Measurements from ENCODE around the gene THPO. TPM values are rescaled to one million over a fixed set of nuclear protein-coding genes. Genes with fewer than 3 reads are reported as not detected.

Gene THPO
- total RNA-seq, 2 donors from 2014 or later, result not detected

DNA sequence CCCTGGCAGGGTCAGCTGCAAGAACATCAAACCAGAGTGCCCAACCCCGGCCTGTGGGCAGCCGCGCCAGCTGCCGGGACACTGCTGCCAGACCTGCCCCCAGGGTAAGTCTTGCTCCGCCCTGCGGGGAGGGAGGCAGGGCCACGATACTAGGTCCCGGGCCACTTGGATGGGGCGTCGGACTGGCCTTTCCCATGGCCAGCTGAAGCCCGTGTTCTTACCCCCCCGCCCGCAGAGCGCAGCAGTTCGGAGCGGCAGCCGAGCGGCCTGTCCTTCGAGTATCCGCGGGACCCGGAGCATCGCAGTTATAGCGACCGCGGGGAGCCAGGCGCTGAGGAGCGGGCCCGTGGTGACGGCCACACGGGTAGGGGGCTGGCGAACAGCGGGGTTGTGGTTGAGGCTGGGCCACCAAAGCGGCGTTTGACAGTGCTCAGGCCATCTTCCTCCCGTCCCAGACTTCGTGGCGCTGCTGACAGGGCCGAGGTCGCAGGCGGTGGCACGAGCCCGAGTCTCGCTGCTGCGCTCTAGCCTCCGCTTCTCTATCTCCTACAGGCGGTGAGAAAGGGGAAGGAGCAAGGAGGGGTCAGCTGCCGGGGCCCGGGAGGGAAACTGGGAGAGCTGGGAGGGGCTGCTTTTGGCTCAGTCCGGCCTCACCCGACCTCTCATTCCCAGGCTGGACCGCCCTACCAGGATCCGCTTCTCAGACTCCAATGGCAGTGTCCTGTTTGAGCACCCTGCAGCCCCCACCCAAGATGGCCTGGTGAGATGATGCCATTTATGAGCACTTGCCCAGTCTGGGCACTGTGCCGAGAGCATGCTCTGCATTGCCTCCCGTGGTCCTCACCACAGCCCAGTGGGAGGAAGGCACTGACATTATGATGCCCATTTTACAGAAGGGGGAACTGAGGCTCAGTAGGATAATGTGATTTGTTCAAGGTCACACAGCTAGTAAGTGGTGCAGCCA, 3.5 kb upstream of the THPO start:
- Mint-ChIP-seq H3K9me3 (no peaks in the 10 kb centered on the region), H3K36me3 (ENCODE audit: insufficient read depth in 2 of 2) (peaks cover 0 to 4% of the 10 kb centered on the region in 2 donors), H3K27ac (no peak overlapping the region), H3K4me3 (peak overlapping the region; percentile 71 to 73), H3K4me1 (ENCODE audit: low read depth) (no peaks in the 10 kb centered on the region), H3K27me3 (ENCODE audit: low read depth) (peaks cover 47% of the 10 kb centered on the region)
- peak; percentile 33 for ATAC-seq (replicated peaks in 1 of 2)
- DNase-seq, result peak in 1 of 2 donors; percentile 16

DNA sequence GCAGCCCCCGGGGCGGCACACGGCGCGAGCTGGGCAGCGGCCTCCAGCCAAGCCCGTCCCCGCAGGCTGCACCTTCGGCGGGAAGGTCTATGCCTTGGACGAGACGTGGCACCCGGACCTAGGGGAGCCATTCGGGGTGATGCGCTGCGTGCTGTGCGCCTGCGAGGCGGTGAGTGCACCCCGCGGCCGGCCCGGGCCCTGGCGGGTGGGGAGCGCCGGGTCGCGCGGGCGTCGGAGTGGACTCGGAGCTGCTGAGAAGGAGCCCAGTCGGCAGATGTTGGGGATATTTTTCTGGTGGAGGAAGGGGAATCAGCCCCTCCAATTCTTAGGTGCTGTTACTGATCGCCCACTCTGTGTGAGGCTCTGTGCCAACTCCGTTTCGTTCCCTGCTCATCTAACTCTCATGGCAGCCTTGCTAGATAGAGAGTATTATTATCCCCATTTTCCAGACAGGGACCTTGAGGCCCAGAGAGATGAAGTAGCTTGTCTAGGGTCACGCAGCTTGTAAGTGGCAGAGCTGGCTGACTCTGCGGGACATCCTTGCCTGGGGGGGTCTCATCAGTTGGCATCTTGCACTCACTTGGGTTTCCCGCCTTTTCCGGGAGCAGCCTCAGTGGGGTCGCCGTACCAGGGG, 2.7 kb upstream of the THPO start:
- ATAC-seq (replicated peaks in 1 of 2), result peak; percentile 55 to 64
- Mint-ChIP-seq H3K9me3 (no peaks in the 10 kb centered on the region), H3K27ac (no peak overlapping the region), H3K27me3 (ENCODE audit: low read depth) (peaks cover 53% of the 10 kb centered on the region), H3K36me3 (ENCODE audit: insufficient read depth in 2 of 2) (peaks cover 0 to 4% of the 10 kb centered on the region in 2 donors), H3K4me1 (ENCODE audit: low read depth) (no peaks in the 10 kb centered on the region), H3K4me3 (peak overlapping the region; percentile 71 to 73)
- DNase-seq, result peak in 1 of 2 donors; percentile 27

DNA sequence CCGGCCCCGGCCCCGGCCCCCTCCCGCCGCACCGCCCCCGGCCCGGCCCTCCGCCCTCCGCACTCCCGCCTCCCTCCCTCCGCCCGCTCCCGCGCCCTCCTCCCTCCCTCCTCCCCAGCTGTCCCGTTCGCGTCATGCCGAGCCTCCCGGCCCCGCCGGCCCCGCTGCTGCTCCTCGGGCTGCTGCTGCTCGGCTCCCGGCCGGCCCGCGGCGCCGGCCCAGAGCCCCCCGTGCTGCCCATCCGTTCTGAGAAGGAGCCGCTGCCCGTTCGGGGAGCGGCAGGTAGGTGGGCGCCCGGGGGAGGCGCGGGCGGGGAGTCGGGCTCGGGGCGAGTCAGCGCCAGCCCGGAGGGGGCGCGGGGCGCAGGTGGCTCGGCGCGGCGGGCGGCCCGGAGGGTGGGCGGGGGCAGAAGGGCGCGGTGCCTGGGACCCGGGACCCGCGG, 2.2 kb upstream of the THPO start:
- Mint-ChIP-seq H3K36me3 (ENCODE audit: insufficient read depth in 2 of 2) (peaks cover 0 to 4% of the 10 kb centered on the region in 2 donors), H3K9me3 (no peaks in the 10 kb centered on the region), H3K4me3 (no peak overlapping the region), H3K27ac (no peak overlapping the region), H3K4me1 (ENCODE audit: low read depth) (no peaks in the 10 kb centered on the region), H3K27me3 (ENCODE audit: low read depth) (peaks cover 58% of the 10 kb centered on the region)
- ATAC-seq (replicated peaks in 1 of 2) (peak; percentile 61 to 66), DNase-seq (peak; percentile 41 to 49)

DNA sequence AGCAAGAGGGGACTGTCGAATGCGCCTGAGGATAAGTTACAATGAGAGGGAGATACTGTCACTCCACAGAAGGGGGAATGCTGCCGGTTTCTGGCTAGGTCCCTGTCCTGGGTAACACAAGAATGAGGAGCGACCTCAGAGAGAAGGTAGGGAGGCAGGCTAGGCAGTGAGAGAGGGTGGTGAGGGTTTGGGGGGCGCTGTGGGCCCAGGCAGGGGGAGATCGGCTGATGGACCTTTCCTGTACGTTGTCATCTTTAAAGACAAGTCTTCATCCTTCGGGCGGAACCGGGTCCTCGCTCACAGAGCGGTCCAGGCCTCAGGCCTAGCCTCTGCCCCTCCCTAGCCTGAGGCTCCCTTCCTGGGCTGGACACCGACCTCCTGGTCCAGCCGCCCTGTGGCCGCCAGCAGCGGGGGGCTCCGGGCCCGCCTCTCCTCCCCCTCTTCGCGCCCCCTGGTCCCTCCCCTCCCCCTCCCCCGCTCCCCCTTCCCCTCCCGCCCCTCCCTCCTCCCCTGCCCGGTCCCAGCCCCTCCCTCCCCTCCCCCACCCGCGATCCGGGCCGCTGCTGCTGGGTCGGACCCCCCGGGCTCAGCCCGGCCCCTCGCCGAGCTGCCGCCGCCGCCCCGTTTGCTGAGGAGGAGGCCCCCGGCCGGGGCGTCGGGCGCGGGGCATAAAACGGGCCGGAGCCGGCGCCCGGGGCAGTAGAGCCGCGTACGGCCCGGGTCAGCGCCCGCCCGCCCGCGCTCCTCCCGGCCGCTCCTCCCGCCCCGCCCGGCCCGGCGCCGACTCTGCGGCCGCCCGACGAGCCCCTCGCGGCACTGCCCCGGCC, 1.6 kb upstream of the THPO start, which contains the start of gene CHRD:
CHRD (plus strand) TSS at position 697 of the 827 bp plus-strand sequence. CDS start 265 bp downstream, outside the sequence.
- peak within 1 kb of the TSS; percentile 71 to 74 for H3K4me3 Mint-ChIP-seq
- no peaks in the 10 kb centered on the region for H3K9me3 Mint-ChIP-seq
- no peak within 1 kb of the TSS for H3K27ac Mint-ChIP-seq
- no peaks in the 10 kb centered on the region for H3K4me1 Mint-ChIP-seq (ENCODE audit: low read depth)
- peaks cover 58% of the 10 kb centered on the region for H3K27me3 Mint-ChIP-seq (ENCODE audit: low read depth)
- peak in 1 of 2 donors; percentile 38 for ATAC-seq (replicated peaks in 1 of 2)
- no peak for DNase-seq
- peaks cover 0 to 4% of the 10 kb centered on the region in 2 donors for H3K36me3 Mint-ChIP-seq (ENCODE audit: insufficient read depth in 2 of 2)

DNA sequence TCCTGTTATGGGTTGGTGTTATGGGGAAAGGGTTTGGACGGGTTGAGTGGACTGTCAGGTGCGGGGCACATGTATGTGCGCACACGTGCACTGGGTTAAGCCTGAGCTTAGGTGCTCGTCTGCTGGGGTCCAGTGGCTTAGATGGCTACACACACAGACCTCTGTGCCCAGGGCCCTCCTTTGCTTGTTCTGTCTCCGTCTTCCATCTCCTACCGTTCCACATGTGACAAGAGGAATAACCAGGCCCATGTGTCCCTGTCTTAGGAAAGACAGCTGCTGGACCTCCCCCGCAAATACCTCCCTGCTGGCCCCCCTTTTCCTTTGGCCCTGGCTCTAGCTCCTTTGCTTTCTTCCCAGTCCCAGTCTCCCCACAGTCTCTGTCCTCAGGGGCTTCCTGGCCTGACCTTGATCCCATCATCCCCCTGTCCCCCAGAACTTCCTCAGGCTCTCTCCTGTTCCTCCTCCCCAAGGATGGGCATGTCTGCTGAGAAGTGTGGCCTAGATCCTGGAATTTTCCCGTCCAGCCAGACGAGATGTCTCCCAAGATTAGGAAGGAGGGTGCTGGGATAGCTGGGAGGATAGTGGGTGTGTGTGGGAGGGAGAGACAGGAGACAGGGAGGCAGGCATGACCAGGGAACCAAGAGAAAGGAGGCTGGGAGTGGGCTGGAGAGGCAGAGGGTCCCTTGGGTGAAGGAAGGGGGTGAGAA, 797 bp upstream of the THPO start:
- DNase-seq (no peak), ATAC-seq (replicated peaks in 1 of 2) (no peak)
- Mint-ChIP-seq H3K9me3 (no peaks in the 10 kb centered on the region), H3K4me1 (ENCODE audit: low read depth) (no peaks in the 10 kb centered on the region), H3K27me3 (ENCODE audit: low read depth) (peaks cover 51% of the 10 kb centered on the region), H3K36me3 (ENCODE audit: insufficient read depth in 2 of 2) (peaks cover 0 to 4% of the 10 kb centered on the region in 2 donors), H3K27ac (no peak overlapping the region), H3K4me3 (peak overlapping the region; percentile 56 to 74)

DNA sequence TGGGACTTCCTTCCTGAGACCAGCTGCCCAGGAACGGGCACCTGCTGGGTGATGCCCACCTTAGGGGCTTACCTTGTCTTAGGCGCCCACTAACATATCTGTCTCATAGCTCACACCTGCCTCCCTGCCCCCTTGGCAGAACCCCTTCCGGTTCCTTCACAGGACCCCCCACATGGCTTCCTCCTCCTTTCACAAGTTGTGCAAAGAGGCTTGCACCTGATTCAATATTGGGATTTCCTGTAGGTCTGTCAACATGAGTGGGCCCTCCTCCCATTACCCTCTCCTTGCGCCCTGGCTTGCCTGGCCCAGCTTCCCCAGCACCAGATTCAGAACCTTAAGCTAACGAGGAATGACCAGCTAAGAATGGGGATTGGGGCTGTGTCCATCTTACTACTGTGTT, 633 bp downstream of the THPO start:
- ATAC-seq (replicated peaks in 1 of 2) (no peak), DNase-seq (no peak)
- no peak overlapping the region for H3K27ac Mint-ChIP-seq
- no peaks in the 10 kb centered on the region for H3K4me1 Mint-ChIP-seq (ENCODE audit: low read depth)
- H3K27me3 Mint-ChIP-seq (ENCODE audit: low read depth), result peaks cover 43% of the 10 kb centered on the region
- no peak overlapping the region for H3K4me3 Mint-ChIP-seq
- no peaks in the 10 kb centered on the region for H3K9me3 Mint-ChIP-seq
- peaks cover 0 to 4% of the 10 kb centered on the region in 2 donors for H3K36me3 Mint-ChIP-seq (ENCODE audit: insufficient read depth in 2 of 2)

DNA sequence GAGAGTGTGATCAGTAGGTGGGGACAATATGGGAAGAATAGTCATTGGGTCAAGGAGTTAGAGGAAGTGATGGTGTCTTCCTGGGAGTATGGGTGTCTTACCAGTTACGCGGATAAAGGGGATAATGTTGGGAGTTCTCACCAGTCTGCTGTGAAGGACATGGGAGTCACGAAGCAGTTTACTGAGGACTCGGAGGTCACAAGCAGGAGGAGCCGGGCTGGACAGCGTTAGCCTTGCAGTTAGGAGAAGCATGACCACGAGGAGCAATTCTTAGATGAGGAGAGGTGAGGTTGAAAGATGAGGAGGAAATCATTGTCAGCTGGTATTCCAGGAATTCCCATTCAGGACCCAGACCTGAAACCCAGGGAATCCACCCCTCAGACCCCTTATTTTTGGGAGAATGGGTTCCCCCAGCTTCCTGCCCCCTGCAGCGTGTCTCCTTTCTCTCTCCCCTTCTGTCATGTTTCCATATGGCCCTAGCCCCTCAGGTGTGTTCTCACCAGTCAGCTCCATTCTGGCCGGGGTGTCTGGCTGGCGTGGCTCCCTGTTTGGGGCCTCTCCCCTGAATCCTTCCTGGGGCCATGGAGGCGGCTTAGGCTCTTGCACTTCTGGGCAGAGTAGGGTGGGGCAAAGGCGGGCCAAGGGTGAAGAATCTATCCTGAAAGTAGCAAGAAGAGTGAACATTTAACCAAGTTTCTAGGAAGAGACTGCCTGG, 2.1 kb downstream of the THPO start:
- Mint-ChIP-seq H3K36me3 (ENCODE audit: insufficient read depth in 2 of 2) (peaks cover 0 to 4% of the 10 kb centered on the region in 2 donors), H3K9me3 (no peaks in the 10 kb centered on the region), H3K27ac (no peak overlapping the region), H3K4me3 (no peak overlapping the region), H3K27me3 (ENCODE audit: low read depth) (peaks cover 42% of the 10 kb centered on the region), H3K4me1 (ENCODE audit: low read depth) (peaks cover 11% of the 10 kb centered on the region)
- DNase-seq, result no peak
- no peak for ATAC-seq (replicated peaks in 1 of 2)

DNA sequence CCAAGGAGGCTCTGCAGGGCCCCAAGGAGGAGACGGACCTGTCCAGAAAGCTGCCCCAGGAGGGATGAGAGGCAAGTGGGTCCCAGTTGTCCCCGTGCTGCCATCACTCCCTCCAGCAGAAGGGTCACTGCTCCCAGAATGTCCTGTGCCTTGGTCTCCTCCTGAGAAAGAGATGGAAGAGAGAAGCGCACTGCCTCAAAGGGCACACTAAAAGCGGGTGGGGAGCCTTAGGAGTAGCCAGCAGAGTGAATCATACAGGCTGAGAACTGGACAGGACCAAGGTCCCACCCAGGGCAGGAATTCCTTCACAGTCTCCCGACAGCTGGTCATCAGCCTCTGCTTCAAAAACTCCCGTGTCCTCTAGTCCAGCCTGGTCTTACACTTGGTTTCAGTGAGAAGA, 4.6 kb downstream of the THPO start:
- Mint-ChIP-seq H3K27ac (no peak overlapping the region), H3K4me3 (no peak overlapping the region), H3K36me3 (ENCODE audit: insufficient read depth in 2 of 2) (peaks cover 3 to 4% of the 10 kb centered on the region in 2 donors), H3K4me1 (ENCODE audit: low read depth) (peaks cover 11% of the 10 kb centered on the region), H3K9me3 (no peaks in the 10 kb centered on the region), H3K27me3 (ENCODE audit: low read depth) (peaks cover 30% of the 10 kb centered on the region)
- DNase-seq (no peak), ATAC-seq (replicated peaks in 1 of 2) (no peak)

DNA sequence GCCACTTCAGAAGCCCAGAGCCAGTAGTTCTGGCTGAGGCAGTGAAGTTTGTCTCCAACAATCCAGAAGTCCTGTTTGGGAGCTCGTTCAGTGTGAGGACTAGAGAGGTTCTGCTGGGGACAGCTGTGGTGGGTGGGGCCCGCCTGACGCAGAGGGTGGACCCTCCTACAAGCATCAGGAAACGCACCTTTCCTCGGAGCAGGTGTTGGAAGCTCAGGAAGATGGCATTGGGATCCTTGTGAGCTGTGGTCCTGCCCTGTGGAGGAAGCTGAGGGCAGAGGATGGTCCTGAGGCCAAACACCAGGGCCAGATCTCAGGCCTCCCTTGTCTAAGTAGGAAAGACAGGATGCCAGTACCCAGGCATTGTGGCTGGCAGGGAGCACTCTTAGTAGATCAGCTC, 5.1 kb downstream of the THPO start:
- peaks cover 25% of the 10 kb centered on the region for H3K27me3 Mint-ChIP-seq (ENCODE audit: low read depth)
- H3K4me1 Mint-ChIP-seq (ENCODE audit: low read depth), result peaks cover 11% of the 10 kb centered on the region
- no peak overlapping the region for H3K4me3 Mint-ChIP-seq
- H3K9me3 Mint-ChIP-seq, result no peaks in the 10 kb centered on the region
- ATAC-seq (replicated peaks in 1 of 2) (no peak), DNase-seq (no peak)
- H3K36me3 Mint-ChIP-seq (ENCODE audit: insufficient read depth in 2 of 2), result peaks cover 4 to 7% of the 10 kb centered on the region in 2 donors
- no peak overlapping the region for H3K27ac Mint-ChIP-seq

DNA sequence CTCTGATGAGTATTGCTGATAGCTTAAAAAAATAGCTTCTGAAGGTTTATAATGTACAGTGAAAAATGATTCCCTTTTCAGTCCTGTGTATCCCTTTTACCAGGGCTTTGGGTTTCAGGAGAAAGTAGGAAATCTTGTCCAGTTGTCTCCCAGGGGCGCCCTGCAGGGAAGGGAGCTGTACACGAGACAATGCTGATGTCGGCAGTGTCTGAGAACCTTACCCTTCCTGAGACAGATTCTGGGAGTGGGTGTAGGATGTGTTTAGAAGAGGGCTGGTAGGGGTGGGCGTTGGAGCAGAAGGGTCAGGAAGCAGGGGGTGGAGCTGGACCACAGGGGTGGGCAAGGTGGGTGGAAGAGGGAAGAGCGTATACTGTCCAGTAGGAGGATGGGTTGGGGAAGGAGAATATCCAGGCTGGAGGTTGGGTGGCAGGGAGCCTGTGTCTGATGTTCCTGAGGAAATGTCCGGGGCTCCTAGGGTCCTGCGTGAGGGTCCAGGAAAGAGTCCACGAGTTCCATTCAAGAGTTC, 5.6 kb downstream of the THPO start:
- DNase-seq, result no peak
- Mint-ChIP-seq H3K27ac (no peak overlapping the region), H3K4me1 (ENCODE audit: low read depth) (peaks cover 11% of the 10 kb centered on the region), H3K4me3 (no peak overlapping the region), H3K27me3 (ENCODE audit: low read depth) (peaks cover 20% of the 10 kb centered on the region), H3K9me3 (no peaks in the 10 kb centered on the region), H3K36me3 (ENCODE audit: insufficient read depth in 2 of 2) (peaks cover 6 to 12% of the 10 kb centered on the region in 2 donors)
- ATAC-seq (replicated peaks in 1 of 2), result no peak

DNA sequence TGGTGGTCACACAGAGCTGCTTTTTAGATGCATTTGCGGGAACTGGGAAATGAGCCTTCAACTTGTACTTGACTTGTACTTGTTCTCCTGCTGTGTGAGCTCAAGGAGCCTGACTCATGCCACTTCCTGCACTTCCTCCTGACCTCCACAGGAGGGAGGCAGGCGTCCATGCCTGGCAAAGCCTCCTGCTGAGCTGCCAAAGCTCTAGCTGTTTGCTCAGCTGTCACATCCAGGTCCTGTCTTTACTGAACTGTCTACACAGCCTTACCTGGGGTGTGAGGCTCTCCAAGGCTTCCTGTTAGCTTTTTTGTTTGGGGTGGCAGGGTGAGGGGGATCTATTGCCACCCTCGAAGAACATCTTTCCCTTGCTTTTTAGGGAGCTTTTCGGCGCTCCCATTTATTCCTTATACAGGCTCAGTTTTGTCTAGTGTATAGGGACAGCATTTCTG, 6.4 kb downstream of the THPO start:
- H3K4me1 Mint-ChIP-seq (ENCODE audit: low read depth), result peaks cover 18% of the 10 kb centered on the region
- H3K4me3 Mint-ChIP-seq, result no peak overlapping the region
- peak; percentile 86 to 88 for ATAC-seq (replicated peaks in 1 of 2)
- H3K27me3 Mint-ChIP-seq (ENCODE audit: low read depth), result peaks cover 12% of the 10 kb centered on the region
- H3K36me3 Mint-ChIP-seq (ENCODE audit: insufficient read depth in 2 of 2), result peaks cover 6 to 19% of the 10 kb centered on the region in 2 donors
- H3K27ac Mint-ChIP-seq, result no peak overlapping the region
- DNase-seq, result peak; percentile 65
- H3K9me3 Mint-ChIP-seq, result no peaks in the 10 kb centered on the region
